GM10248 (cell line): ENCODE results near the gene NPB.

Source experiments
- CTCF ChIA-PET: fragments of 300-600 bp; sonication (Branson Sonifier 250); formaldehyde crosslinking; extraction: SDS; loops from one replicate; lab custom pipeline; 2021; ENCODE audit warnings: antibody characterized with exemption; lab: Yijun Ruan, JAX
- POLR2A ChIA-PET: fragments of 350-650 bp; sonication (Branson Sonifier 250); formaldehyde crosslinking; extraction: SDS; loops from one replicate; lab custom pipeline; 2020; ENCODE audit warnings: antibody characterized with exemption; lab: Yijun Ruan, JAX
- DNase-seq: peaks from one replicate; pipeline ENCODE4 v3.0.0; 2012; ENCODE audit errors: extremely low spot score
- CTCF ChIP-seq: IDR thresholded peaks from 2 replicates; pipeline ENCODE4 v1.5.1; 2012; ENCODE audit warnings: mild to moderate bottlenecking, low read depth; ENCODE audit errors: extremely low read depth, missing control alignments, control extremely low read depth

NPB gene

GRCh38 chr17:81921537-81921862 is 19.5 kb downstream of the NPB start:
- no peak for TF ChIP-seq CTCF
- ChIA-PET CTCF (no interaction called here), POLR2A (no interaction called here)
- DNase-seq: no peak

- CTCF ChIA-PET: no interaction called here
- TF ChIP-seq CTCF: no peak
- no peak for DNase-seq
- POLR2A ChIA-PET: no interaction called here
Observed at GRCh38 chr17:81921996-81922565, 20.0 kb downstream of the NPB start.

- no peak for TF ChIP-seq CTCF
- POLR2A ChIA-PET: interaction anchor here (0.8 kb wide), 1 partner anchor 12 kb away, joined by 3 read pairs; no protein-coding TSS in a partner anchor
- no peak for DNase-seq
- CTCF ChIA-PET: no interaction called here
Observed at GRCh38 chr17:81922566-81923301, 20.7 kb downstream of the NPB start.

- no peak for DNase-seq
Observed at GRCh38 chr17:81923302-81924260, 21.5 kb downstream of the NPB start.

GRCh38 chr17:81924557-81925532 is 22.8 kb downstream of the NPB start:
- no peak for DNase-seq
- no peak for TF ChIP-seq CTCF
- ChIA-PET CTCF (interaction anchor here (0.7 to 2.6 kb wide), 5 partner anchors 8 to 105 kb away, joined by 3 to 8 read pairs (median 4); no protein-coding TSS in a partner anchor), POLR2A (interaction anchor here (0.5 to 1.1 kb wide), 5 partner anchors 12 to 373 kb away, joined by 3 to 7 read pairs (median 4); partner anchors contain the start of gene FAAP100)

More at GRCh38 chr17:81923302-81924260, 21.5 kb downstream of the NPB start:
- POLR2A ChIA-PET: interaction anchor here (0.5 to 1.1 kb wide), 4 partner anchors 11 to 151 kb away, joined by 3 to 8 read pairs (median 4); no protein-coding TSS in a partner anchor
- no peak for TF ChIP-seq CTCF
- CTCF ChIA-PET: interaction anchor here (0.6 to 2.6 kb wide), 4 partner anchors 11 to 107 kb away, joined by 3 to 8 read pairs (median 4); no protein-coding TSS in a partner anchor
